Epithelial cell of esophagus (primary cell): ENCODE data around the gene CREM.

ENCODE experiments used
- DNase-seq: peaks from one replicate; pipeline ENCODE4 v3.0.0; 2010; ENCODE audit warnings: low read depth
- H3K4me3 ChIP-seq: 2 replicates; pipeline ENCODE4 v1.5.1; 2011; ENCODE audit warnings: mild to moderate bottlenecking, low read length, control low read depth
- TF ChIP-seq, protein P1 (sequence below): IDR thresholded peaks from 2 replicates; pipeline ENCODE4 v1.5.1; 2011; ENCODE audit warnings: low read depth, mild to moderate bottlenecking, low read length, control low read depth, inconsistent platforms; ENCODE audit not compliant: insufficient read depth; ENCODE audit errors: missing control alignments

Gene CREM

GRCh38 chr10:35208949-35209613 lies 82.4 kb downstream of the CREM start:
- no peak overlapping the region for H3K4me3 ChIP-seq
- TF ChIP-seq, protein P1, sequence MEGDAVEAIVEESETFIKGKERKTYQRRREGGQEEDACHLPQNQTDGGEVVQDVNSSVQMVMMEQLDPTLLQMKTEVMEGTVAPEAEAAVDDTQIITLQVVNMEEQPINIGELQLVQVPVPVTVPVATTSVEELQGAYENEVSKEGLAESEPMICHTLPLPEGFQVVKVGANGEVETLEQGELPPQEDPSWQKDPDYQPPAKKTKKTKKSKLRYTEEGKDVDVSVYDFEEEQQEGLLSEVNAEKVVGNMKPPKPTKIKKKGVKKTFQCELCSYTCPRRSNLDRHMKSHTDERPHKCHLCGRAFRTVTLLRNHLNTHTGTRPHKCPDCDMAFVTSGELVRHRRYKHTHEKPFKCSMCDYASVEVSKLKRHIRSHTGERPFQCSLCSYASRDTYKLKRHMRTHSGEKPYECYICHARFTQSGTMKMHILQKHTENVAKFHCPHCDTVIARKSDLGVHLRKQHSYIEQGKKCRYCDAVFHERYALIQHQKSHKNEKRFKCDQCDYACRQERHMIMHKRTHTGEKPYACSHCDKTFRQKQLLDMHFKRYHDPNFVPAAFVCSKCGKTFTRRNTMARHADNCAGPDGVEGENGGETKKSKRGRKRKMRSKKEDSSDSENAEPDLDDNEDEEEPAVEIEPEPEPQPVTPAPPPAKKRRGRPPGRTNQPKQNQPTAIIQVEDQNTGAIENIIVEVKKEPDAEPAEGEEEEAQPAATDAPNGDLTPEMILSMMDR, result no peak
- DNase-seq, result no peak

GRCh38 chr10:35210961-35211360 lies 84.3 kb downstream of the CREM start:
- no peak overlapping the region for H3K4me3 ChIP-seq
- TF ChIP-seq, protein P1, result no peak
- DNase-seq, result no peak

DNA sequence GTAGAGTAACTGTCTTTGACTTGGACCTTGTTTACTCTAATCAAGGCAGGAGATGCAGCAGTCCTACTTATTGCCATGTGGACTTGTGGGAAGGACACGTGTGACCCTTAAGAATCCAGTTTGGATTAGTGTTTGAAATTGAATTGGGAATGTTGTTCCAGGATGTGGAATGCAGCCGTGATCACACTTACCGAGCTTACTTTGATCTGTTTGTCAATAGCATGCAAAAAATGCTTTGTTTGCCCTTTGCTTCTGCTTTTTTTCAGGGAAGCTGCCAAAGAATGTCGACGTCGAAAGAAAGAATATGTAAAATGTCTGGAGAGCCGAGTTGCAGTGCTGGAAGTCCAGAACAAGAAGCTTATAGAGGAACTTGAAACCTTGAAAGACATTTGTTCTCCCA lies 84.7 kb downstream of the CREM start:
- TF ChIP-seq, protein P1, result no peak
- H3K4me3 ChIP-seq, result no peak overlapping the region
- no peak for DNase-seq

DNA sequence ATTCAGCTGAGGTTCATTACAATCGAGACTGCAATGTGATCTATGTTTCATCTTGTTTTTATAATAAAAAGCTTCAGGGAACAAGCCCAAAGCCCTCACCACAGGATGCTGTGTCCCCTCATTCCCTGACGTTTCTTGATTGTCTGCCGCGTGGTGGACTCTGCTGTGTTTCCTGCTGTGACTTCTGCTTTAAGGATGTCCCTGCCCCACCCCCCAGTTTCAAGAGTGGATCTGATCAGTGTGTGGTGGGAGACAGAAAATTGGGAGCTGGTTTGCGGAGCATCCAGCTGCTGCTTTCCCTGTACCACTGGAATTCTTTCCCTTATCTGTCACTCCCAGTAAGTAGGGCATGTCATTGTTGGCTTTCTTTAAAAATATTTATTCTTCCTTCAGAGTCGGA lies 86.2 kb downstream of the CREM start:
- H3K4me3 ChIP-seq, result no peak overlapping the region
- no peak for DNase-seq
- TF ChIP-seq, protein P1, result no peak

GRCh38 chr10:35213699-35214098 lies 87.1 kb downstream of the CREM start:
- H3K4me3 ChIP-seq, result no peak overlapping the region
- DNase-seq, result no peak
- TF ChIP-seq, protein P1, result no peak

DNA sequence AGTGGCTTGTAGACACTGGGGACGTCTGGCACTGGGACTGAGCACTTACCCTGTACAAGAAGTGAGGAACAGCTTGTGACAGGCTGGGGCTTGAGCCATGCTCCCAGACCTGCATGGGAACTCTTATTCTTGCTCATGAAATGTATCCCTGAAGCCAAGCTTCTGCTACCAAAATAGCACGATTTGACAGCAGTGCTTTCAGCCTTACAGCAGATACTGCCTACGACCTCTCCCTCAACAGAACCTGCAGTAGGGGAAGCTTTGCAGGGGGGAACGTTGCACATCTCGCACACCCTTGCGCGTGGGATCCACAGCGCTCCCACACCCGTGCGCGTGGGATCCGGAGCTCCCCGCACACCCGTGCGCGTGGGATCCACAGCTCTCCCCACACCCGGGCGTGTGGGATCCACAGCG lies 88.0 kb downstream of the CREM start:
- H3K4me3 ChIP-seq, result no peak overlapping the region
- no peak for DNase-seq
- TF ChIP-seq, protein P1, result no peak

DNA sequence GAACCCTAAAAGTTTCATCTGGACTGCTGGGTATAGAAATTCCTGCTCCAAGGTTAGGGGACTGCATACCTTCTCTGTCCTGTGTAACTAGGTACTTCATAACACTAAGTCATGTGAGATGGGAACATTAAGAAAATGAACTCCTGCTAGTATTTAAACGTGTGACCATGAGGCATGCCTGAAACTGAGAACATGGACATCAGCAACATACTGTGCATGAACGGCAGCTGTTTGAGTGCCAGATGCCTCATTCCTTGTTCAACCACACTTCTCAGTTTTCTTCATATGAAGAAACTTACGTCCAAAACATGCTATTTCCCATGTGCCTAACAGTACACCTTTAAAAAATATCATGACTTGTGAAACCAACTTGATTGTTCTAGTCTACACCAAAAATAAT lies 88.5 kb downstream of the CREM start:
- DNase-seq, result no peak
- TF ChIP-seq, protein P1, result no peak

More for the DNA sequence above, 88.5 kb downstream of the CREM start:
- H3K4me3 ChIP-seq, result no peak overlapping the region
